OCI-LY3 (cell line): Measurements from ENCODE around the gene BTBD2.

ENCODE experiments used
- H2AFZ ChIP-seq: fragments of 200-600, 300-600 bp; shearing (Covaris generic); 2 replicates; pipeline ENCODE4 v1.6.0; 2014; ENCODE audit warnings: antibody characterized with exemption, low read depth, low read length
- H3K27ac ChIP-seq: fragments of 200-600, 300-600 bp; sonication (generic); 2 replicates; pipeline ENCODE4 v1.5.1; 2014; ENCODE audit warnings: mild to moderate bottlenecking, low read length, moderate library complexity, mixed read lengths
- H3K27me3 ChIP-seq: fragments of 200-600, 300-600 bp; sonication (generic); 2 replicates; pipeline ENCODE4 v1.6.1; 2014; ENCODE audit warnings: low read depth, low read length, mixed read lengths
- H3K36me3 ChIP-seq: fragments of 200-600, 300-600 bp; sonication (generic); replicated peaks from 2 replicates; pipeline ENCODE3; 2014; ENCODE audit warnings: low read depth, low read length, mixed read lengths
- H3K4me1 ChIP-seq: fragments of 300-600, 200-600 bp; sonication (generic); 2 replicates; pipeline ENCODE4 v1.6.1; 2014; ENCODE audit warnings: low read length, mixed read lengths
- H3K4me2 ChIP-seq: fragments of 200-600, 300-600 bp; sonication (generic); 2 replicates; pipeline ENCODE4 v1.6.1; 2014; ENCODE audit warnings: low read length, mixed read lengths
- H3K4me3 ChIP-seq: fragments of 300-600, 200-600 bp; sonication (generic); 2 replicates; pipeline ENCODE4 v1.5.1; 2014; ENCODE audit warnings: antibody characterized with exemption, mild to moderate bottlenecking, low read length, moderate library complexity
- H3K79me2 ChIP-seq: fragments of 300-600, 200-600 bp; shearing (Covaris generic); 2 replicates; pipeline ENCODE4 v1.6.1; 2014; ENCODE audit warnings: mild to moderate bottlenecking, low read length, mixed read lengths
- H3K9ac ChIP-seq: fragments of 300-600, 200-600 bp; shearing (Covaris generic); 2 replicates; pipeline ENCODE4 v1.6.0; 2014; ENCODE audit warnings: mild to moderate bottlenecking, low read length, moderate library complexity
- H3K9me3 ChIP-seq: fragments of 200-600, 300-600 bp; shearing (Covaris generic); 2 replicates; pipeline ENCODE4 v1.6.1; 2014; ENCODE audit warnings: low read length, mixed read lengths; ENCODE audit not compliant: insufficient read depth
- H4K20me1 ChIP-seq: fragments of 200-600, 300-600 bp; sonication (generic); 2 replicates; pipeline ENCODE4 v1.6.1; 2016; ENCODE audit warnings: low read length, mixed read lengths; ENCODE audit not compliant: insufficient read depth
- CTCF ChIP-seq: fragments of 200-600, 300-600 bp; sonication (generic); IDR thresholded peaks from 2 replicates; pipeline ENCODE4 v1.5.1; 2014; ENCODE audit warnings: antibody characterized with exemption, low read length, low read depth
- EZH2phosphoT487 ChIP-seq: fragments of 200-600 bp; shearing (Covaris generic); IDR thresholded peaks from 2 replicates; pipeline ENCODE4 v1.6.1; 2018; ENCODE audit warnings: antibody characterized with exemption, mixed run types, low read depth

The BTBD2 gene

GRCh38 chr19:2044709-2045500, 29.4 kb upstream of the BTBD2 start:
- peaks cover 83% of the 10 kb centered on the region for H3K4me1 ChIP-seq
- no peaks in the 10 kb centered on the region for H3K27me3 ChIP-seq
- no peak overlapping the region for H3K9ac ChIP-seq
- H3K79me2 ChIP-seq = peaks cover 89% of the 10 kb centered on the region
- H3K36me3 ChIP-seq = peaks cover 84% of the 10 kb centered on the region
- peak overlapping the region; percentile 98 for H3K4me2 ChIP-seq
- peak overlapping the region; percentile 30 for H3K4me3 ChIP-seq
- no peaks in the 10 kb centered on the region for H3K9me3 ChIP-seq
- no peak overlapping the region for H2AFZ ChIP-seq
- TF ChIP-seq EZH2phosphoT487 (no peak), CTCF (no peak)
- peak overlapping the region; percentile 31 for H3K27ac ChIP-seq
- H4K20me1 ChIP-seq = peaks cover 96% of the 10 kb centered on the region

DNA sequence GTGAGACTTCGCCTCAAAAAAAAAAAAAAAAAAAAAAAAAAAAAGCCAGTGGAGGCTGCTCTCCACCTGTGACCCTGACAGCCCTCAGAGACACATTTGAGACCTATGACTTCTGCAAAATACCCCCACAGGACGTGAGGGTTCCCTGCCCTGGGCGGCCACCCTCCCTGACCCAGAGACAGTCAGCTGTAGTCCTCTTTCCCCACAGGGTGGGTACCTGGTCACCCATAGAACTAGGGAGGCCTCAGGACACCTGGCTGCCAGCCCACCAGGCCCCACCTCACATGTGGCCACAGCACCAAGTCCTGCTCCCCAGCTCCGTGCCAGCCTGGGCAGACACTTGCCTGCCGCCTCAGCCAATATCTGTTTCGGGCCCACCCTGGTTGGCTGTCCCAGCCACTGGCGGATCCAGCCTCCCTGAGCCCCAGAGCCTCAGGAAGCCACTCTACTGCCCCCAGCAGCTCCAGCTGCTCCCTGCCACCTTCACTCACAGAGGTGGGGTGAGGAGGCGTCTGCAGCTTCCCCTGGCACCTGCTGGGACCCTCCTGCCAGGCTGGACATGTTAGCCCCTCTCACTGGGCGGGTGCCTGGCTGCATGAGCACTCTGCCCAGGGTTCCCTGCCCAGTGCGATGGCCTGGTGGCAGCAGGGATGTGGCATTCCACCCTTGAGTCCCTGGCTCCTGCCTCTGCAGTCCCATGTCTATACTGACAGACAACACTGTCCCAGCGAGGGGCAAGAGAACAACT, 28.6 kb upstream of the BTBD2 start:
- Histone ChIP-seq H3K36me3 (peaks cover 84% of the 10 kb centered on the region), H3K27ac (peak overlapping the region; percentile 31), H2AFZ (no peak overlapping the region), H3K9me3 (no peaks in the 10 kb centered on the region), H3K79me2 (peaks cover 81% of the 10 kb centered on the region), H3K4me2 (peak overlapping the region; percentile 98), H3K9ac (no peak overlapping the region), H3K4me3 (peak overlapping the region; percentile 30), H4K20me1 (peaks cover 96% of the 10 kb centered on the region), H3K4me1 (peaks cover 80% of the 10 kb centered on the region), H3K27me3 (no peaks in the 10 kb centered on the region)
- TF ChIP-seq EZH2phosphoT487 (no peak), CTCF (peak; percentile 12; the same call in 1 of the 2 replicates)

DNA sequence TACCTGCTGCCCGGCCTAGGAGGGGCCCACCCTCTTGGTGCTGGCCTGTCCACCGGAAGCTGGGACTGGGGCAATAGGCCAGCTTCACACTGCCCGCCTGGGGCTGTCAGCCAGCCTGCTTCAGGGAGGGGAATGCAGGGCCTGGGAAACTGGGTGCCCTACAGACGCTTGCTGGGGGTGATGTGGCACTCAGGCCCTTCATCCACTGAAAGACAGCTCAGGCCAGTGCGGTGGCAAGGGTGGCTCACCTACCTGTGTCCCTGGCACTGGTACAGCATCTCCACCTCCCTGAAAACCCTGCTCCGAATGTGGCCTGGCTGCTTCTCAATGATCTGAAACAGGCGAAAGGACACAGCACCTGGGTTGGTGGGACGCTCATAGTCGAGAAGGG, 27.7 kb upstream of the BTBD2 start:
- Histone ChIP-seq H3K9me3 (no peaks in the 10 kb centered on the region), H3K79me2 (peaks cover 72% of the 10 kb centered on the region), H3K27ac (peak overlapping the region; percentile 69), H4K20me1 (peaks cover 96% of the 10 kb centered on the region), H3K4me1 (peaks cover 71% of the 10 kb centered on the region), H3K27me3 (no peaks in the 10 kb centered on the region), H3K4me3 (peak overlapping the region; percentile 46), H3K36me3 (peaks cover 83% of the 10 kb centered on the region), H3K4me2 (peak overlapping the region; percentile 46), H3K9ac (peak overlapping the region; percentile 10; the same call in 1 of the 2 replicates), H2AFZ (no peak overlapping the region)
- TF ChIP-seq CTCF (no peak), EZH2phosphoT487 (no peak)
